H1 (cell line): ENCODE data around the gene SLC8A3. TPM values are rescaled to one million over a fixed set of nuclear protein-coding genes. Genes with fewer than 3 reads are reported as not detected.

Experiments
- ASH2L ChIP-seq: fragments of 200-600, 300-600 bp; sonication (generic); IDR thresholded peaks from one replicate; pipeline ENCODE4 v1.7.1; 2017; ENCODE audit warnings: low read length
- BCL11A ChIP-seq, 2 experiments: IDR thresholded peaks; one replicate each; pipeline ENCODE4 v1.6.1; 2011; ENCODE audit warnings: low read depth in 2 of 2, low read length in 2 of 2, mild to moderate bottlenecking in 2 of 2
- BRCA1 ChIP-seq: IDR thresholded peaks from 2 replicates; pipeline ENCODE4 v1.6.1; 2012; ENCODE audit warnings: low read depth, low read length, improper control_type of control experiment
- EP300 ChIP-seq, 2 experiments: IDR thresholded peaks; 1 replicate in 1 of 2; 2 replicates in 1 of 2; pipeline ENCODE4 v1.6.1; 2011 to 2012; ENCODE audit warnings: low read depth in 2 of 2, low read length in 2 of 2, mild to moderate bottlenecking in 2 of 2, borderline replicate concordance in 1 of 2, inconsistent platforms in 1 of 2, moderate library complexity in 1 of 2
- KDM5A ChIP-seq: fragments of 200-600 bp; IDR thresholded peaks from 2 replicates; pipeline ENCODE4 v1.7.1; 2012; ENCODE audit warnings: mild to moderate bottlenecking, low read length, inconsistent platforms, mixed read lengths
- NRF1 ChIP-seq: IDR thresholded peaks from 2 replicates; pipeline ENCODE4 v1.6.1; 2011; ENCODE audit warnings: mild to moderate bottlenecking, low read depth, low read length, improper control_type of control experiment
- RBBP5 ChIP-seq: IDR thresholded peaks from 2 replicates; pipeline ENCODE4 v1.7.1; 2012; ENCODE audit warnings: low read depth, mild to moderate bottlenecking, inconsistent platforms, low read length, moderate library complexity, borderline replicate concordance
- USF2 ChIP-seq: IDR thresholded peaks from 2 replicates; pipeline ENCODE4 v1.6.1; 2011; ENCODE audit warnings: low read length, improper control_type of control experiment
- polyA plus RNA-seq, 7 experiments: library from polyadenylated mRNA; depleted of rRNA in 3 of 7; stranded (reverse) in 5 of 7; unstranded in 2 of 7; fragments of >200 nt in 5 of 7; fragments of 200-250 nt in 2 of 7; gene quantifications; 1 replicate in 5 of 7; 2 replicates in 1 of 7; 4 replicates in 1 of 7; pipeline versions ENCODE4 v1.2.1 to v1.2.3, GENCODE V29; 2011 to 2013; ENCODE audit warnings: missing spikeins in 2 of 7, mixed read lengths in 2 of 7
- total RNA-seq: library from RNA; stranded (reverse); fragmentation: NEBNext Ultra II Directional; extraction: Animal tissue kit (Norgen Biotek cat#: 25700); gene quantifications from 2 replicates; pipeline ENCODE4 v1.2.1, GENCODE V29; 2021

Gene SLC8A3
- total and polyA plus RNA-seq, 2 of the 8 experiments (the other 6 are each of a cell fraction or from before 2014, with no cell fraction given) = 0.38 to 1.1 TPM

- TF ChIP-seq USF2 (no peak), BRCA1 (no peak), ASH2L (no peak), EP300 (IDR thresholded peaks at IDR 0.05; ENCODE audit: borderline replicate concordance in 1 of 2, low read depth in 2 of 2, low read length in 2 of 2) (no peak), BCL11A (IDR thresholded peaks at IDR 0.05; ENCODE audit: low read depth in 2 of 2, low read length in 2 of 2) (no peak), KDM5A (no peak), RBBP5 (no peak), NRF1 (no peak)
Measured at GRCh38 chr14:70107309-70107708, 81.4 kb downstream of the SLC8A3 start (continued).
